Colonic mucosa (tissue), 4 donors: ENCODE measurements around the gene TGFBR2. TPM values are rescaled to one million over a fixed set of nuclear protein-coding genes. Genes with fewer than 3 reads are reported as not detected.

Experiments used
- DNase-seq: peaks from one replicate; pipeline ENCODE4 v3.0.0-alpha.2; 2020
- H3K27ac ChIP-seq: fragments of 200-600 bp; one replicate; pipeline ENCODE4 v1.8.0; 2021
- H3K27me3 ChIP-seq: fragments of 200-600 bp; one replicate; pipeline ENCODE4 v1.8.0; 2021
- H3K36me3 ChIP-seq: fragments of 200-600 bp; one replicate; pipeline ENCODE4 v1.8.0; 2021
- H3K4me1 ChIP-seq: fragments of 200-600 bp; one replicate; pipeline ENCODE4 v1.8.0; 2021; ENCODE audit warnings: mild to moderate bottlenecking
- H3K4me3 ChIP-seq: fragments of 200-600 bp; one replicate; pipeline ENCODE4 v1.8.0; 2021
- H3K9ac ChIP-seq, 2 donors: one replicate each; pipeline ENCODE4 v1.7.0; 2013; ENCODE audit warnings: control low read depth in 2 of 2, low read depth in 2 of 2, low read length in 2 of 2
- H3K9me3 ChIP-seq: fragments of 200-600 bp; one replicate; pipeline ENCODE4 v1.8.0; 2021
- intact Hi-C: fragments of 100-400 bp; cut with DNase I; formaldehyde crosslinking; loops from one replicate; pipeline ENCODE4 v1.14.1; 2022
- total RNA-seq, 2 donors: library from RNA; stranded (reverse); fragmentation: NEBNext Ultra II Directional in 1 of 2; extraction: Animal tissue kit (Norgen Biotek cat#: 25700) in 1 of 2; gene quantifications; one replicate each; pipeline ENCODE4 v1.2.1, GENCODE V29; 2021
- TF ChIP-seq, protein P1 (sequence below): fragments of 200-600 bp; IDR thresholded peaks from one replicate; pipeline ENCODE4 v1.8.0; 2022; ENCODE audit warnings: antibody characterized with exemption, mild to moderate bottlenecking
- donor health status: healthy.
- donor health status: DM: no; HTN: no; CAD: no.
- donor health status: DM: no; HTN: no; CAD: no.

Gene TGFBR2
- total RNA-seq, 2 donors from 2014 or later: 32.4 to 53.5 TPM

DNA sequence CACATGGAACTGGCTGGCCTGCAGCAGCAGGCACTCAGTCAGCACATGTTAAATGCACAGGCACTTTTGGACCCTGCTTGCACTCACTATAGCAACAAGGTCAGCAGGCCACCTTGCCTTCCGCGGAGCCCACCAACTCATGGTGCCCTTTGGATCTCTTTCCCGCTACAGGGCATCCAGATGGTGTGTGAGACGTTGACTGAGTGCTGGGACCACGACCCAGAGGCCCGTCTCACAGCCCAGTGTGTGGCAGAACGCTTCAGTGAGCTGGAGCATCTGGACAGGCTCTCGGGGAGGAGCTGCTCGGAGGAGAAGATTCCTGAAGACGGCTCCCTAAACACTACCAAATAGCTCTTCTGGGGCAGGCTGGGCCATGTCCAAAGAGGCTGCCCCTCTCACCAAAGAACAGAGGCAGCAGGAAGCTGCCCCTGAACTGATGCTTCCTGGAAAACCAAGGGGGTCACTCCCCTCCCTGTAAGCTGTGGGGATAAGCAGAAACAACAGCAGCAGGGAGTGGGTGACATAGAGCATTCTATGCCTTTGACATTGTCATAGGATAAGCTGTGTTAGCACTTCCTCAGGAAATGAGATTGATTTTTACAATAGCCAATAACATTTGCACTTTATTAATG lies 85.0 kb downstream of the TGFBR2 start:
- Histone ChIP-seq H3K4me3 (no peak overlapping the region), H3K9ac (no peak overlapping the region), H3K27ac (no peak overlapping the region), H3K27me3 (no peaks in the 10 kb centered on the region), H3K9me3 (no peaks in the 10 kb centered on the region), H3K36me3 (no peaks in the 10 kb centered on the region), H3K4me1 (peaks cover 8% of the 10 kb centered on the region)
- no peak for DNase-seq
- TF ChIP-seq, protein P1, sequence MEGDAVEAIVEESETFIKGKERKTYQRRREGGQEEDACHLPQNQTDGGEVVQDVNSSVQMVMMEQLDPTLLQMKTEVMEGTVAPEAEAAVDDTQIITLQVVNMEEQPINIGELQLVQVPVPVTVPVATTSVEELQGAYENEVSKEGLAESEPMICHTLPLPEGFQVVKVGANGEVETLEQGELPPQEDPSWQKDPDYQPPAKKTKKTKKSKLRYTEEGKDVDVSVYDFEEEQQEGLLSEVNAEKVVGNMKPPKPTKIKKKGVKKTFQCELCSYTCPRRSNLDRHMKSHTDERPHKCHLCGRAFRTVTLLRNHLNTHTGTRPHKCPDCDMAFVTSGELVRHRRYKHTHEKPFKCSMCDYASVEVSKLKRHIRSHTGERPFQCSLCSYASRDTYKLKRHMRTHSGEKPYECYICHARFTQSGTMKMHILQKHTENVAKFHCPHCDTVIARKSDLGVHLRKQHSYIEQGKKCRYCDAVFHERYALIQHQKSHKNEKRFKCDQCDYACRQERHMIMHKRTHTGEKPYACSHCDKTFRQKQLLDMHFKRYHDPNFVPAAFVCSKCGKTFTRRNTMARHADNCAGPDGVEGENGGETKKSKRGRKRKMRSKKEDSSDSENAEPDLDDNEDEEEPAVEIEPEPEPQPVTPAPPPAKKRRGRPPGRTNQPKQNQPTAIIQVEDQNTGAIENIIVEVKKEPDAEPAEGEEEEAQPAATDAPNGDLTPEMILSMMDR: no peak
- intact Hi-C loops: loop anchor here (5.0 to 10.0 kb wide), 3 partner anchors 369 to 649 kb away; no protein-coding TSS in a partner anchor

- peaks cover 8% of the 10 kb centered on the region for H3K4me1 ChIP-seq
- H3K27me3 ChIP-seq: no peaks in the 10 kb centered on the region
- TF ChIP-seq, protein P1: no peak
- no peak overlapping the region for H3K27ac ChIP-seq
- H3K9me3 ChIP-seq: no peaks in the 10 kb centered on the region
- no peak overlapping the region for H3K4me3 ChIP-seq
- intact Hi-C loops: loop anchor here (5.0 to 10.0 kb wide), 3 partner anchors 370 to 650 kb away; no protein-coding TSS in a partner anchor
- no peaks in the 10 kb centered on the region for H3K36me3 ChIP-seq
- no peak overlapping the region for H3K9ac ChIP-seq
- no peak for DNase-seq
These were observed 85.5 kb downstream of the TGFBR2 start for GRCh38 chr3:30691944-30692343.

GRCh38 chr3:30692498-30693130 lies 86.2 kb downstream of the TGFBR2 start:
- Histone ChIP-seq H3K4me1 (peaks cover 8% of the 10 kb centered on the region), H3K9ac (no peak overlapping the region), H3K27ac (no peak overlapping the region), H3K36me3 (no peaks in the 10 kb centered on the region), H3K9me3 (no peaks in the 10 kb centered on the region), H3K4me3 (no peak overlapping the region), H3K27me3 (no peaks in the 10 kb centered on the region)
- intact Hi-C loops: loop anchor here (5.0 to 10.0 kb wide), 3 partner anchors 370 to 650 kb away; no protein-coding TSS in a partner anchor
- TF ChIP-seq, protein P1: no peak
- no peak for DNase-seq

DNA sequence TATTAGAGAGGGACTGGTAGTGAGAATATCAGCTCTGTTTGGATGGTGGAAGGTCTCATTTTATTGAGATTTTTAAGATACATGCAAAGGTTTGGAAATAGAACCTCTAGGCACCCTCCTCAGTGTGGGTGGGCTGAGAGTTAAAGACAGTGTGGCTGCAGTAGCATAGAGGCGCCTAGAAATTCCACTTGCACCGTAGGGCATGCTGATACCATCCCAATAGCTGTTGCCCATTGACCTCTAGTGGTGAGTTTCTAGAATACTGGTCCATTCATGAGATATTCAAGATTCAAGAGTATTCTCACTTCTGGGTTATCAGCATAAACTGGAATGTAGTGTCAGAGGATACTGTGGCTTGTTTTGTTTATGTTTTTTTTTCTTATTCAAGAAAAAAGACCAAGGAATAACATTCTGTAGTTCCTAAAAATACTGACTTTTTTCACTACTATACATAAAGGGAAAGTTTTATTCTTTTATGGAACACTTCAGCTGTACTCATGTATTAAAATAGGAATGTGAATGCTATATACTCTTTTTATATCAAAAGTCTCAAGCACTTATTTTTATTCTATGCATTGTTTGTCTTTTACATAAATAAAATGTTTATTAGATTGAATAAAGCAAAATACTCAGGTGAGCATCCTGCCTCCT lies 87.2 kb downstream of the TGFBR2 start:
- H3K9me3 ChIP-seq: no peaks in the 10 kb centered on the region
- no peak overlapping the region for H3K9ac ChIP-seq
- H3K36me3 ChIP-seq: no peaks in the 10 kb centered on the region
- peaks cover 4% of the 10 kb centered on the region for H3K4me1 ChIP-seq
- H3K27ac ChIP-seq: no peak overlapping the region
- DNase-seq: peak; percentile 47
- intact Hi-C loops: loop anchor here (5.0 to 10.0 kb wide), 3 partner anchors 371 to 651 kb away; no protein-coding TSS in a partner anchor
- TF ChIP-seq, protein P1: peak; percentile 67
- H3K4me3 ChIP-seq: no peak overlapping the region
- no peaks in the 10 kb centered on the region for H3K27me3 ChIP-seq

- Histone ChIP-seq H3K27ac (no peak overlapping the region), H3K9ac (no peak overlapping the region), H3K36me3 (no peaks in the 10 kb centered on the region), H3K9me3 (no peaks in the 10 kb centered on the region), H3K27me3 (no peaks in the 10 kb centered on the region), H3K4me3 (no peak overlapping the region), H3K4me1 (no peaks in the 10 kb centered on the region)
- TF ChIP-seq, protein P1: no peak
- DNase-seq: no peak
- intact Hi-C loops: loop anchor here (5.0 to 10.0 kb wide), 3 partner anchors 372 to 652 kb away; no protein-coding TSS in a partner anchor
These were observed 87.7 kb downstream of the TGFBR2 start for GRCh38 chr3:30694148-30694547.
